T-helper 2 cell treated with Interferon-gamma antibody and Interleukin-4, amounts not matched to agents 5 μg/mL and 100 μg/mL, for 36 hours (primary cell): ENCODE measurements around the gene NDUFA6.
A peak's percentile ranks its signal among the peaks of the same experiment; 100 is the strongest.
"Not testable (repeated sequence)": the region's sequence is repeated elsewhere in the genome, so short reads cannot be mapped to it uniquely, and the experiment has no call there.

Experiments used
- DNase-seq: peaks from one replicate; pipeline ENCODE4 v3.0.0; 2021; ENCODE audit warnings: low spot score
- H3K27ac Mint-ChIP-seq: one replicate; pipeline ENCODE4 v1.8.0; 2021; ENCODE audit warnings: mild to moderate bottlenecking, mixed read lengths
- H3K27me3 Mint-ChIP-seq: one replicate; pipeline ENCODE4 v1.8.0; 2021; ENCODE audit warnings: low read depth, mixed read lengths
- H3K36me3 Mint-ChIP-seq: one replicate; pipeline ENCODE4 v1.8.0; 2021; ENCODE audit warnings: low read depth, mixed read lengths
- H3K4me1 Mint-ChIP-seq: one replicate; pipeline ENCODE4 v1.8.0; 2021; ENCODE audit warnings: low read depth, mixed read lengths
- H3K4me3 Mint-ChIP-seq: one replicate; pipeline ENCODE4 v1.8.0; 2022; ENCODE audit warnings: mild to moderate bottlenecking, moderate library complexity, mixed read lengths
- H3K9me3 Mint-ChIP-seq: one replicate; pipeline ENCODE4 v1.8.0; 2021; ENCODE audit warnings: mixed read lengths

Gene NDUFA6

GRCh38 chr22:42128007-42128406 is 37.4 kb upstream of the NDUFA6 start:
- H3K27ac Mint-ChIP-seq, H3K36me3 Mint-ChIP-seq, H3K27me3 Mint-ChIP-seq, H3K4me3 Mint-ChIP-seq, DNase-seq, H3K4me1 Mint-ChIP-seq, H3K9me3 Mint-ChIP-seq: not testable (repeated sequence)

GRCh38 chr22:42127606-42128005 is 37.0 kb upstream of the NDUFA6 start:
- no peaks in the 10 kb centered on the region for H3K4me1 Mint-ChIP-seq
- no peaks in the 10 kb centered on the region for H3K27me3 Mint-ChIP-seq
- H3K4me3 Mint-ChIP-seq = no peak overlapping the region
- H3K9me3 Mint-ChIP-seq = no peaks in the 10 kb centered on the region
- DNase-seq = no peak
- H3K27ac Mint-ChIP-seq = no peak overlapping the region
- H3K36me3 Mint-ChIP-seq = no peaks in the 10 kb centered on the region

- H3K27ac Mint-ChIP-seq, H3K27me3 Mint-ChIP-seq, DNase-seq, H3K36me3 Mint-ChIP-seq, H3K4me3 Mint-ChIP-seq, H3K9me3 Mint-ChIP-seq: not testable (repeated sequence)
- peaks cover 30% of the 10 kb centered on the region for H3K4me1 Mint-ChIP-seq
Observed at GRCh38 chr22:42123529-42123928, 33.0 kb upstream of the NDUFA6 start.

GRCh38 chr22:42120231-42121021 is 29.9 kb upstream of the NDUFA6 start:
- peak; percentile 69 for DNase-seq
- peak overlapping the region; percentile 94 for H3K27ac Mint-ChIP-seq
- H3K36me3 Mint-ChIP-seq = peaks cover 27% of the 10 kb centered on the region
- not testable (repeated sequence) for H3K27me3 Mint-ChIP-seq
- H3K9me3 Mint-ChIP-seq = peaks cover 19% of the 10 kb centered on the region
- peaks cover 30% of the 10 kb centered on the region for H3K4me1 Mint-ChIP-seq
- peak overlapping the region; percentile 82 for H3K4me3 Mint-ChIP-seq

GRCh38 chr22:42116848-42117424 is 26.4 kb upstream of the NDUFA6 start:
- DNase-seq = no peak
- peaks cover 33% of the 10 kb centered on the region for H3K9me3 Mint-ChIP-seq

GRCh38 chr22:42115420-42115830 is 24.9 kb upstream of the NDUFA6 start:
- H3K36me3 Mint-ChIP-seq = peaks cover 31% of the 10 kb centered on the region
- not testable (repeated sequence) for H3K4me3 Mint-ChIP-seq, H3K27ac Mint-ChIP-seq, DNase-seq, H3K27me3 Mint-ChIP-seq
- H3K4me1 Mint-ChIP-seq = peaks cover 13% of the 10 kb centered on the region
- peaks cover 33% of the 10 kb centered on the region for H3K9me3 Mint-ChIP-seq

More at GRCh38 chr22:42116848-42117424, 26.4 kb upstream of the NDUFA6 start:
- Mint-ChIP-seq H3K4me1 (peaks cover 27% of the 10 kb centered on the region), H3K36me3 (peaks cover 35% of the 10 kb centered on the region), H3K4me3 (no peak overlapping the region), H3K27me3 (no peaks in the 10 kb centered on the region), H3K27ac (no peak overlapping the region)

- Mint-ChIP-seq H3K4me3 (no peak overlapping the region), H3K36me3 (peaks cover 31% of the 10 kb centered on the region), H3K27ac (no peak overlapping the region), H3K9me3 (peaks cover 33% of the 10 kb centered on the region), H3K4me1 (peaks cover 7% of the 10 kb centered on the region), H3K27me3 (no peaks in the 10 kb centered on the region)
- no peak for DNase-seq
Observed at GRCh38 chr22:42114721-42115120, 24.1 kb upstream of the NDUFA6 start.

GRCh38 chr22:42112793-42113192 is 22.2 kb upstream of the NDUFA6 start:
- H3K36me3 Mint-ChIP-seq = peaks cover 27% of the 10 kb centered on the region
- peaks cover 33% of the 10 kb centered on the region for H3K9me3 Mint-ChIP-seq
- not testable (repeated sequence) for H3K4me1 Mint-ChIP-seq, H3K4me3 Mint-ChIP-seq, H3K27ac Mint-ChIP-seq, DNase-seq, H3K27me3 Mint-ChIP-seq

GRCh38 chr22:42111798-42112197 is 21.2 kb upstream of the NDUFA6 start:
- DNase-seq = no peak
- peaks cover 27% of the 10 kb centered on the region for H3K9me3 Mint-ChIP-seq
- no peak overlapping the region for H3K27ac Mint-ChIP-seq
- no peaks in the 10 kb centered on the region for H3K4me1 Mint-ChIP-seq
- H3K4me3 Mint-ChIP-seq = no peak overlapping the region
- no peaks in the 10 kb centered on the region for H3K27me3 Mint-ChIP-seq
- H3K36me3 Mint-ChIP-seq = peaks cover 21% of the 10 kb centered on the region

- Mint-ChIP-seq H3K27me3 (no peaks in the 10 kb centered on the region), H3K9me3 (peaks cover 18% of the 10 kb centered on the region), H3K4me3 (no peak overlapping the region), H3K36me3 (peaks cover 3% of the 10 kb centered on the region), H3K27ac (no peak overlapping the region), H3K4me1 (no peaks in the 10 kb centered on the region)
- no peak for DNase-seq
Observed at GRCh38 chr22:42108848-42109247, 18.3 kb upstream of the NDUFA6 start.

GRCh38 chr22:42104332-42104860 is 13.8 kb upstream of the NDUFA6 start:
- not testable (repeated sequence) for H3K4me1 Mint-ChIP-seq, DNase-seq
- H3K36me3 Mint-ChIP-seq = peaks cover 15% of the 10 kb centered on the region

GRCh38 chr22:42101199-42101598 is 10.6 kb upstream of the NDUFA6 start:
- no peaks in the 10 kb centered on the region for H3K27me3 Mint-ChIP-seq
- H3K9me3 Mint-ChIP-seq = peaks cover 41% of the 10 kb centered on the region
- peaks cover 19% of the 10 kb centered on the region for H3K36me3 Mint-ChIP-seq
- no peaks in the 10 kb centered on the region for H3K4me1 Mint-ChIP-seq
- DNase-seq = no peak
- no peak overlapping the region for H3K27ac Mint-ChIP-seq
- H3K4me3 Mint-ChIP-seq = no peak overlapping the region

More at GRCh38 chr22:42104332-42104860, 13.8 kb upstream of the NDUFA6 start:
- not testable (repeated sequence) for H3K4me3 Mint-ChIP-seq, H3K27me3 Mint-ChIP-seq, H3K27ac Mint-ChIP-seq
- H3K9me3 Mint-ChIP-seq = peaks cover 38% of the 10 kb centered on the region

GRCh38 chr22:42091455-42091782 is 847 bp upstream of the NDUFA6 start:
- Mint-ChIP-seq H3K27ac (peak overlapping the region; percentile 100), H3K27me3 (no peaks in the 10 kb centered on the region), H3K4me1 (peaks cover 21% of the 10 kb centered on the region), H3K9me3 (peaks cover 3% of the 10 kb centered on the region), H3K36me3 (peaks cover 33% of the 10 kb centered on the region), H3K4me3 (peak overlapping the region; percentile 98)
- no peak for DNase-seq

- Mint-ChIP-seq H3K4me1 (peaks cover 17% of the 10 kb centered on the region), H3K9me3 (peaks cover 3% of the 10 kb centered on the region), H3K27me3 (no peaks in the 10 kb centered on the region), H3K4me3 (no peak overlapping the region), H3K36me3 (peaks cover 65% of the 10 kb centered on the region), H3K27ac (no peak overlapping the region)
- DNase-seq = no peak
Observed at GRCh38 chr22:42086051-42086450, 4.5 kb downstream of the NDUFA6 start.
